Omental fat pad (tissue), 4 donors: ENCODE results near the gene RTTN. TPM values are rescaled to one million over a fixed set of nuclear protein-coding genes. Genes with fewer than 3 reads are reported as not detected.

Experiments
- ATAC-seq: fragments of 150-250 bp; one replicate; pipeline ENCODE4 v1.9.1; 2016; ENCODE audit warnings: mild to moderate bottlenecking, moderate library complexity; ENCODE audit not compliant: low FRiP score
- DNase-seq: peaks from one replicate; pipeline ENCODE4 v3.0.0-alpha.2; 2019; ENCODE audit warnings: low spot score
- total RNA-seq, 4 donors: library from RNA; depleted of rRNA; stranded (reverse); fragments of >200 nt; gene quantifications; one replicate each; pipeline ENCODE4 v1.1.0, GENCODE V29; 2016
- TF ChIP-seq, protein P1 (sequence below), 3 donors: fragments of 450-650 bp; IDR thresholded peaks; one replicate each; pipeline ENCODE4 v1.5.1; 2016 to 2017; ENCODE audit warnings: antibody characterized with exemption in 3 of 3, mild to moderate bottlenecking in 3 of 3, moderate library complexity in 2 of 3

RTTN gene
- total RNA-seq, 4 donors from 2014 or later = 9.7 to 23.5 (median 11.0) TPM

DNA sequence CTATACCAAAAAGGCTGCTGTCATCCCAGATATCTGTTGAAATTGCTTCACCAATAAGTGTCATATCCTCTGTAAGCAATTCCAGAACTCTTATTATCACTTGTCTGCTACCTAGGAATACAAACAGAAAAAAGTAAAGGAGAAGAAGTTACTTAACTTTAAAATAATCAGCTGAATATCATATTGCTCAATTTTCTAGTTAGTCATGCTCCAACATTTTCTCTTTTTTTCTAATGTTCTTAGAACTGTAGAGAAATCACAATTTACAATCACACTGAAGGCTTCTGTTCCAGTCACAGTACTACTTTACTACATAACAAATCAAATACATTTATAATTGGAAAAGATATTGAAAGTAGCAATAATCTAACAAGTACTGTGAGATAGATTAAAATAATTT, 17.4 kb downstream of the RTTN start:
- DNase-seq = no peak
- TF ChIP-seq, protein P1, sequence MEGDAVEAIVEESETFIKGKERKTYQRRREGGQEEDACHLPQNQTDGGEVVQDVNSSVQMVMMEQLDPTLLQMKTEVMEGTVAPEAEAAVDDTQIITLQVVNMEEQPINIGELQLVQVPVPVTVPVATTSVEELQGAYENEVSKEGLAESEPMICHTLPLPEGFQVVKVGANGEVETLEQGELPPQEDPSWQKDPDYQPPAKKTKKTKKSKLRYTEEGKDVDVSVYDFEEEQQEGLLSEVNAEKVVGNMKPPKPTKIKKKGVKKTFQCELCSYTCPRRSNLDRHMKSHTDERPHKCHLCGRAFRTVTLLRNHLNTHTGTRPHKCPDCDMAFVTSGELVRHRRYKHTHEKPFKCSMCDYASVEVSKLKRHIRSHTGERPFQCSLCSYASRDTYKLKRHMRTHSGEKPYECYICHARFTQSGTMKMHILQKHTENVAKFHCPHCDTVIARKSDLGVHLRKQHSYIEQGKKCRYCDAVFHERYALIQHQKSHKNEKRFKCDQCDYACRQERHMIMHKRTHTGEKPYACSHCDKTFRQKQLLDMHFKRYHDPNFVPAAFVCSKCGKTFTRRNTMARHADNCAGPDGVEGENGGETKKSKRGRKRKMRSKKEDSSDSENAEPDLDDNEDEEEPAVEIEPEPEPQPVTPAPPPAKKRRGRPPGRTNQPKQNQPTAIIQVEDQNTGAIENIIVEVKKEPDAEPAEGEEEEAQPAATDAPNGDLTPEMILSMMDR (IDR thresholded peaks at IDR 0.05) = no peak
- no peak for ATAC-seq

DNA sequence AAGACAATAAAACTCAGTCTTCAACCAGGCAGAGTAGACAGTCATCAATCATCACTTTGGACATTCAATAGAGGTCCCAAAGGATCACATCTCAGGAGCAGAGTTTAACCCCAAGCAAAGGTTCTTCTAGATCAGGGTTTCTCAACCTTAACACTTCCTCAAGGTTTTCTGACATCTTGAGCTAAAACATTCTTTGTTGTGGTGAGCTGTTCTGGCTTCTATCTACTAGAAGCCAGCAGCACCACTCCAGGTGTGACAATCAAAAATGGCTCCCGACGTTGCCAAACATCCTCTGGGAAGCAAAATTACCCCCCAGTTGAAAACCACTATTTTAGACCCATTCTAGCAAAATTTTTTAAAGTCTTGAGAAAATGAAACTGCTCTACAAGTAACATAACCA, 22.0 kb downstream of the RTTN start:
- no peak for DNase-seq
- TF ChIP-seq, protein P1 (IDR thresholded peaks at IDR 0.05) = no peak
- no peak for ATAC-seq

DNA sequence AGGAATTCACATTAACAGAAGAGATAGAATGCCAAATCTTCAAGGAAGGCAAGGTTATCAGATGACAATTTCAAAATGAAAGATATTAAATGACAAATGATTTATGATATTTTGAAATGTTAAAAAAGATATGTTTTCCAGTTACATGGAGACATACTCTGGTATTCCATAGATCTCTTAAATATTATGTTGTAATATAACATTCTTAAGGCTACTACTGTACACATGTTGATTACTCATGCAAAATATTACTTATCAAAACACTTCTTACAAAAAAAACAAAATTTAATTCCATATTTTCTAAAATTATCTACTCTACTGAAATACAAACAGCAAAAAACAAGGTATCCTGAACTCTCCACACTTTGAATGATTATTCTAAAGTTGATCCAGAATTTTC, 22.9 kb downstream of the RTTN start:
- DNase-seq (no peak), ATAC-seq (no peak)
- TF ChIP-seq, protein P1 (IDR thresholded peaks at IDR 0.05) = no peak

DNA sequence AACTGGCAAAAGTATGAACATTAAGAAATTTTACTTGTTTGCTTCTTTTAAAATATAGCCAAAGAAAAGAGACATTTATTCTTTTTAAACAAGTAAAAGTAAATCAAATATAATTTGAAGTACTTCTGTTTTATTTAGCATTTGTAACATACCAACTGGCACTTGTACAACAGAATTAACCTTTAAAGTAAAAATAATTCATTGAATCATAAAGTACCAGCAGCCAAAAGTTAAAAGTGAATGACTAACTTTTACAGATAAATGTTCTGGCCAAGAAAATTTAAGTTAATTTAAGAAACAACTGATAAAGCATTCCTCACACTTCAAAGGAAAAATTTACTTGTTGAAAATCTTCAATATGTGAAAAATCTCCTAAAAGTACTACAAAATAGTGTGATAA, 23.8 kb downstream of the RTTN start:
- peak; percentile 26 for ATAC-seq
- no peak for DNase-seq

DNA sequence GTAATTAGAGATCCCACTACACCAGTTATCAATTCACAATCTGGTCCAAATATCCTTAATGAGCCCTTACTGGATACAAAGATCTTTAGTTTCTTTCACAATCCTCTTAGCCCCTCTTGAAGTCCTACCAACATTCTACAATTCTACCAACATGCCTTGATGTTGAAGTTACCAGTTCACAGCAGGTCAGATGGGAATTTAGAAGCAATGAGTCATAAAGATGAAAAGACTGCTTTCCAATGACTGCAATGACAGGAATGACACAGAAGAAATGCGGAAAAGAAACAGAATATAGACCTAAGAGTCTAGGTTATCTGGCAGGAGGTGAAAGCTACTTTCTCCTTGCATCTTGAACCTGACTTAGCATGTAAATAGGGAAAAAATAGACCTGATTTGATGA, 24.5 kb downstream of the RTTN start:
- DNase-seq (no peak), ATAC-seq (peak; percentile 60)
- TF ChIP-seq, protein P1 (IDR thresholded peaks at IDR 0.05) = no peak

More for the DNA sequence above, 23.8 kb downstream of the RTTN start:
- TF ChIP-seq, protein P1 (IDR thresholded peaks at IDR 0.05) = no peak

DNA sequence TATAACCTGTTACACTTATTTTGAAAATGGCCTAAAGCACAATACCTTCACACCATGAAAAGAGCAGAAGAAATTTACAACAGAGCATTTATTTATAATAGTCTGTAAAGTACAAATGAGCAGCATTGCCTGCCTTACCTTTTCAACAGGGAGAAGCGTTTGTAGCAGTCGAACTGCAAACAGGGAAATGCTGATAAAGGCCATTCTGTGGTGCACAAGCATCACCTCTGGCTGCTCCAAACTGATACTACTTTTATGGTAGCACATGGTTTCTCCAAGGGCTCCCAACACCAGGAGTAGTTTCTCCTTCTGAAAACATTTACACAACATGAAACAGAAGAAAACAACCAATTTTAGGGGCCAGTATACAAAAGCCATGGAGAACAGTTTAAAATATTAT, 28.9 kb downstream of the RTTN start:
- DNase-seq = no peak
- TF ChIP-seq, protein P1 (IDR thresholded peaks at IDR 0.05) = no peak
- no peak for ATAC-seq

DNA sequence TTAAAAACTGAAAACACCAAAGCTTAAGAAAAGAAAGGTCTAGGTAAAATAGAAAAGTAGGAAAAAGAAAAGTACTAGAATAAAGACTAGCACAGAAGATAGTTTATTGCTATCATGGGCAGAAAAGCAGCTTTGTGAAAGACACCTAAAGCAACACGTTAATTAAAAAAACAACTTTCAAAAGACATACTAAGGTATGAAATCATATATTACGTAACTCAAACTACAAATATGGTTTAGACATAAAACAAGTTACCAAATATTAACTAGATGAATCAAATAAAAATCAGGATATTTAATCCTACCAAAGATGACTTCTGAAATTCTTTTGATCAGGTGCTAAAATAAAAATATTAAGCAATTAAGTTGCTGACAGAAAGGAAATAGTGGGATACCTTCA, 30.3 kb downstream of the RTTN start:
- DNase-seq (no peak), ATAC-seq (no peak)
- TF ChIP-seq, protein P1 (IDR thresholded peaks at IDR 0.05) = no peak
